K562 (cell line): ENCODE data around the gene RNF217. TPM values are rescaled to one million over a fixed set of nuclear protein-coding genes. Genes with fewer than 3 reads are reported as not detected.

Experiments
- BRD4 ChIP-seq: fragments of 200-600 bp; sonication (generic); IDR thresholded peaks from 2 replicates; pipeline ENCODE4 v1.6.1; 2017; ENCODE audit warnings: inconsistent platforms
- COPS2 ChIP-seq: fragments of 450-650 bp; conservative IDR thresholded peaks from 2 replicates; pipeline ENCODE4 v1.6.1; 2016; ENCODE audit warnings: mild to moderate bottlenecking, moderate library complexity
- FOXJ2 ChIP-seq: fragments of 200-800 bp; sonication (Bioruptor generic); IDR thresholded peaks from 2 replicates; pipeline ENCODE4 v1.6.1; 2016; ENCODE audit warnings: missing genetic modification characterization, missing compliant biosample characterization
- NCOA2 ChIP-seq, 2 experiments: fragments of 450-650 bp; IDR thresholded peaks; 2 replicates each; pipeline ENCODE4 v1.6.1; 2018; ENCODE audit warnings: mild to moderate bottlenecking in 2 of 2, moderate library complexity in 1 of 2; ENCODE audit not compliant: partially characterized antibody in 2 of 2
- POLR2B ChIP-seq: fragments of 450-650 bp; IDR thresholded peaks from 2 replicates; pipeline ENCODE4 v1.6.1; 2018; ENCODE audit warnings: low read depth; ENCODE audit not compliant: partially characterized antibody
- SMARCA4 ChIP-seq: fragments of 450-650 bp; IDR thresholded peaks from 2 replicates; pipeline ENCODE4 v1.6.1; 2016
- SP1 ChIP-seq: sonication (generic); formaldehyde crosslinking; IDR thresholded peaks from 2 replicates; pipeline ENCODE4 v1.8.1; 2022; ENCODE audit warnings: mild to moderate bottlenecking, missing genetic modification reagents
- STAT5A ChIP-seq: IDR thresholded peaks from 2 replicates; pipeline ENCODE4 v1.6.1; 2012; ENCODE audit warnings: low read length, inconsistent platforms, borderline replicate concordance
- TBL1XR1 ChIP-seq, 2 experiments: IDR thresholded peaks; 2 replicates each; pipeline ENCODE4 v1.6.1; 2012; ENCODE audit warnings: improper control_type of control experiment in 2 of 2, low read length in 2 of 2, mild to moderate bottlenecking in 1 of 2
- TBP ChIP-seq: optimal IDR thresholded peaks from 2 replicates; pipeline ENCODE3; 2011; ENCODE audit warnings: low read depth, low read length, improper control_type of control experiment
- YBX1 ChIP-seq: fragments of 450-650 bp; IDR thresholded peaks from 2 replicates; pipeline ENCODE4 v1.7.1; 2016; ENCODE audit warnings: mild to moderate bottlenecking
- ZNF124 ChIP-seq: sonication (generic); formaldehyde crosslinking; IDR thresholded peaks from 2 replicates; pipeline ENCODE4 v1.8.1; 2022; ENCODE audit warnings: missing genetic modification reagents
- ZNF717 ChIP-seq: fragments of 250-450 bp; sonication (Bioruptor Pico); IDR thresholded peaks from 2 replicates; pipeline ENCODE4 v1.5.0; 2021
- ZNF77 ChIP-seq: fragments of 250-450 bp; sonication (Bioruptor Pico); IDR thresholded peaks from 2 replicates; pipeline ENCODE4 v1.5.0; 2020
- polyA plus RNA-seq, 8 experiments: library from polyadenylated mRNA; depleted of rRNA in 4 of 8; stranded (reverse) in 5 of 8; unstranded in 3 of 8; fragments of >200 nt; fragmentation: Nextera tagmentation in 2 of 8; fragmentation: Illumina TruSeq in 1 of 8; extraction: Ambion mirVana in 2 of 8; extraction: Trizol in 1 of 8; gene quantifications; 2 replicates each; pipeline versions ENCODE4 v1.2.1 to v1.2.3, GENCODE V29; 2011 to 2014; ENCODE audit warnings: inconsistent platforms in 1 of 8, missing spikeins in 1 of 8
- total RNA-seq, 7 experiments: library from RNA; depleted of rRNA in 6 of 7; stranded (reverse); fragments of >200 nt in 6 of 7; fragmentation: Illumina TruSeq in 2 of 7; extraction: Trizol in 2 of 7; gene quantifications; 2 replicates each; pipeline versions ENCODE4 v1.2.1 to v1.2.3, GENCODE V29; 2011 to 2021; ENCODE audit warnings: low replicate concordance in 1 of 7
- TF ChIP-seq, protein P1 (sequence below), 3 experiments: fragments of 200-800 bp in 1 of 3; fragments of 250-450 bp in 1 of 3; fragments of 450-650 bp in 1 of 3; sonication (Bioruptor Pico) in 1 of 3; sonication (Bioruptor generic) in 1 of 3; formaldehyde crosslinking in 1 of 3; IDR thresholded peaks; 2 replicates each; pipeline versions ENCODE4 v1.6.1 to v1.8.0; 2016 to 2022; ENCODE audit warnings: mild to moderate bottlenecking in 2 of 3, missing genetic modification characterization in 2 of 3, missing compliant biosample characterization in 1 of 3, moderate library complexity in 1 of 3
- TF ChIP-seq, protein P2 (sequence below): fragments of 450-650 bp; formaldehyde crosslinking; IDR thresholded peaks from 2 replicates; pipeline ENCODE4 v1.4.0; 2020; ENCODE audit warnings: mild to moderate bottlenecking, moderate library complexity
- TF ChIP-seq, protein P3 (sequence below): fragments of 450-650 bp; IDR thresholded peaks from 2 replicates; pipeline ENCODE4 v1.6.1; 2014; ENCODE audit warnings: low read depth, mild to moderate bottlenecking, moderate library complexity, borderline replicate concordance

Gene RNF217
- total and polyA plus RNA-seq, 9 of the 15 experiments (the other 6 are each of a cell fraction or from before 2014, with no cell fraction given), result 2.9 to 25.6 (median 12.0) TPM

DNA sequence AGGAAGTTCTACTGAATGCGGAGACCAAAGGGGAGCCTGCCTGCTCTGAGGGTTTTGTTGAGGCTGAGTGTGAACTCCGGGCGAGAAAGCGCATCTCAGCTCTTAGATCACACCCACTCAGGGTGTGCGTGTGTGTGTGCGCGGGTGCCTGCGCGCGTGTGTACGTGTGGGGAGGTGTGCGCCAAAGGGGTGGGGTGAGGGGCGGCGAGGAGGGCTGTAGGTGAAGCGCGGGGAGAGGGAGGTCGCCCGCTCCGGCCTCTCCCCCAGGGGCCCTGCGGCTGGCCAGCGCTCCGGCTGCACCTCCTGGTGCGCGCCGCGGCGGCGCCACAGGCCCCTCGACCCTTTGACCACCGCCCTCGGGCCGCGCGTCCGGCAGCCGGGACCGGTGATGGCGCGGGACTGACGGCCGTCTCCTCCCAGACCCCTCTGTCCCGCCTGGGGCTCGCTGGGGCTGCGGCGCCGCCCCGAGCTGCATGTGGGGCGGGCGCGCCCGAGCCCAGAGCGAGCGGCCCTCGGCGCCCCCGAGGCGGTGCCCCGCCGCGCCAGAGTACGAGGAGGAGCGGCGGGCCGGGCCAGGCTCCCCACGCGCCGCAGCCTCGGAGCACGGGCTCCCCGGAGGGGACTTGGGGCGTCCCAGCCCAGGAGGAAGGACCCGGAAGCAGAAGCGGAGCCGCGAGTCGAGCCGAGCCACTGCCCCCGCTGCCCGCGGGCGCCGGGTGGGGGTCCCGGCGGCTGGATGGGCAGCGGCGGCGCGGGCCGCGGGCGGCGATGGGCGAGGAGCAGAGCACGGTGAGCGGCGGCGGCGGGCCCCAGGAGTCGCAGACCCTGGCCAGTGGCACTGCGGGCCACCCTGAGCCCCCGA, at the start of gene RNF217 (continued):
- no peak for TF ChIP-seq NCOA2 (IDR thresholded peaks at IDR 0.05; ENCODE audit: partially characterized antibody in 2 of 2)
- no peak for TF ChIP-seq STAT5A
- peak; percentile 33 for TF ChIP-seq TBP
- TF ChIP-seq SMARCA4, result 0 out of 2 replicates have a peak, but pooled peaks have one; percentile 31
- TF ChIP-seq SP1 (CRISPR knock-in tag), result 0 out of 2 replicates have a peak, but pooled peaks have one; percentile 37
- TF ChIP-seq ZNF717, result no peak
- no peak for TF ChIP-seq COPS2
- TF ChIP-seq FOXJ2, result 0 out of 2 replicates have a peak, but pooled peaks have one; percentile 40
- TF ChIP-seq, protein P1, sequence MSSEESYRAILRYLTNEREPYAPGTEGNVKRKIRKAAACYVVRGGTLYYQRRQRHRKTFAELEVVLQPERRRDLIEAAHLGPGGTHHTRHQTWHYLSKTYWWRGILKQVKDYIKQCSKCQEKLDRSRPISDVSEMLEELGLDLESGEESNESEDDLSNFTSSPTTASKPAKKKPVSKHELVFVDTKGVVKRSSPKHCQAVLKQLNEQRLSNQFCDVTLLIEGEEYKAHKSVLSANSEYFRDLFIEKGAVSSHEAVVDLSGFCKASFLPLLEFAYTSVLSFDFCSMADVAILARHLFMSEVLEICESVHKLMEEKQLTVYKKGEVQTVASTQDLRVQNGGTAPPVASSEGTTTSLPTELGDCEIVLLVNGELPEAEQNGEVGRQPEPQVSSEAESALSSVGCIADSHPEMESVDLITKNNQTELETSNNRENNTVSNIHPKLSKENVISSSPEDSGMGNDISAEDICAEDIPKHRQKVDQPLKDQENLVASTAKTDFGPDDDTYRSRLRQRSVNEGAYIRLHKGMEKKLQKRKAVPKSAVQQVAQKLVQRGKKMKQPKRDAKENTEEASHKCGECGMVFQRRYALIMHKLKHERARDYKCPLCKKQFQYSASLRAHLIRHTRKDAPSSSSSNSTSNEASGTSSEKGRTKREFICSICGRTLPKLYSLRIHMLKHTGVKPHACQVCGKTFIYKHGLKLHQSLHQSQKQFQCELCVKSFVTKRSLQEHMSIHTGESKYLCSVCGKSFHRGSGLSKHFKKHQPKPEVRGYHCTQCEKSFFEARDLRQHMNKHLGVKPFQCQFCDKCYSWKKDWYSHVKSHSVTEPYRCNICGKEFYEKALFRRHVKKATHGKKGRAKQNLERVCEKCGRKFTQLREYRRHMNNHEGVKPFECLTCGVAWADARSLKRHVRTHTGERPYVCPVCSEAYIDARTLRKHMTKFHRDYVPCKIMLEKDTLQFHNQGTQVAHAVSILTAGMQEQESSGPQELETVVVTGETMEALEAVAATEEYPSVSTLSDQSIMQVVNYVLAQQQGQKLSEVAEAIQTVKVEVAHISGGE (CRISPR knock-in tag; IDR thresholded peaks at IDR 0.05), result 0 out of 6 replicates have a peak, but pooled peaks of 1 of the 3 experiments have one; percentile 37
- peak; percentile 23 to 47; a peak in 1 of 4 replicates for TF ChIP-seq TBL1XR1 (IDR thresholded peaks at IDR 0.05; ENCODE audit: low read length in 2 of 2)
- TF ChIP-seq, protein P2, sequence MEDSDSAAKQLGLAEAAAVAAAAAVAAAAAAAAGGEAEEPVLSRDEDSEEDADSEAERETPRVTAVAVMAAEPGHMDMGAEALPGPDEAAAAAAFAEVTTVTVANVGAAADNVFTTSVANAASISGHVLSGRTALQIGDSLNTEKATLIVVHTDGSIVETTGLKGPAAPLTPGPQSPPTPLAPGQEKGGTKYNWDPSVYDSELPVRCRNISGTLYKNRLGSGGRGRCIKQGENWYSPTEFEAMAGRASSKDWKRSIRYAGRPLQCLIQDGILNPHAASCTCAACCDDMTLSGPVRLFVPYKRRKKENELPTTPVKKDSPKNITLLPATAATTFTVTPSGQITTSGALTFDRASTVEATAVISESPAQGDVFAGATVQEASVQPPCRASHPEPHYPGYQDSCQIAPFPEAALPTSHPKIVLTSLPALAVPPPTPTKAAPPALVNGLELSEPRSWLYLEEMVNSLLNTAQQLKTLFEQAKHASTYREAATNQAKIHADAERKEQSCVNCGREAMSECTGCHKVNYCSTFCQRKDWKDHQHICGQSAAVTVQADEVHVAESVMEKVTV (CRISPR knock-in tag), result no peak
- TF ChIP-seq ZNF124, result no peak
- TF ChIP-seq ZNF77 (CRISPR knock-in tag), result no peak
- no peak for TF ChIP-seq BRD4
- TF ChIP-seq, protein P3, sequence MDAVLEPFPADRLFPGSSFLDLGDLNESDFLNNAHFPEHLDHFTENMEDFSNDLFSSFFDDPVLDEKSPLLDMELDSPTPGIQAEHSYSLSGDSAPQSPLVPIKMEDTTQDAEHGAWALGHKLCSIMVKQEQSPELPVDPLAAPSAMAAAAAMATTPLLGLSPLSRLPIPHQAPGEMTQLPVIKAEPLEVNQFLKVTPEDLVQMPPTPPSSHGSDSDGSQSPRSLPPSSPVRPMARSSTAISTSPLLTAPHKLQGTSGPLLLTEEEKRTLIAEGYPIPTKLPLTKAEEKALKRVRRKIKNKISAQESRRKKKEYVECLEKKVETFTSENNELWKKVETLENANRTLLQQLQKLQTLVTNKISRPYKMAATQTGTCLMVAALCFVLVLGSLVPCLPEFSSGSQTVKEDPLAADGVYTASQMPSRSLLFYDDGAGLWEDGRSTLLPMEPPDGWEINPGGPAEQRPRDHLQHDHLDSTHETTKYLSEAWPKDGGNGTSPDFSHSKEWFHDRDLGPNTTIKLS, result no peak; the same call in 1 of the 2 replicates
- peak; percentile 41 for TF ChIP-seq POLR2B
- TF ChIP-seq YBX1, result no peak
